K562 (cell line): Measurements from ENCODE around the gene CALCOCO2.

ENCODE experiments used
- CEBPB ChIP-seq: fragments of 450-650 bp; IDR thresholded peaks from 2 replicates; pipeline ENCODE4 v1.6.1; 2016; ENCODE audit warnings: missing genetic modification characterization, missing compliant biosample characterization
- CHD2 ChIP-seq: IDR thresholded peaks from 2 replicates; pipeline ENCODE4 v1.6.1; 2011; ENCODE audit warnings: low read depth, low read length
- EP300 ChIP-seq: IDR thresholded peaks from 2 replicates; pipeline ENCODE4 v1.6.1; 2012; ENCODE audit warnings: low read length, improper control_type of control experiment
- MEIS2 ChIP-seq: fragments of 450-650 bp; IDR thresholded peaks from 2 replicates; pipeline ENCODE4 v1.6.1; 2014; ENCODE audit warnings: mild to moderate bottlenecking; ENCODE audit not compliant: partially characterized antibody
- ZNF253 ChIP-seq: fragments of 250-450 bp; sonication (Bioruptor Pico); conservative IDR thresholded peaks from 2 replicates; pipeline ENCODE4 v1.6.1; 2021; ENCODE audit warnings: mild to moderate bottlenecking
- ZNF274 ChIP-seq: IDR thresholded peaks from 2 replicates; pipeline ENCODE4 v1.6.1; 2011; ENCODE audit warnings: low read depth, mild to moderate bottlenecking, low read length, moderate library complexity, borderline replicate concordance
- TF ChIP-seq, protein P1 (sequence below): fragments of 450-650 bp; IDR thresholded peaks from 2 replicates; pipeline ENCODE4 v1.6.1; 2017; ENCODE audit warnings: mild to moderate bottlenecking, moderate library complexity
- TF ChIP-seq, protein P2 (sequence below), 3 experiments: IDR thresholded peaks in 2 of 3; conservative IDR thresholded peaks in 1 of 3; 2 replicates each; pipeline ENCODE4 v1.5.1; 2011 to 2012; ENCODE audit warnings: low read length in 3 of 3, mild to moderate bottlenecking in 3 of 3, control low read depth in 2 of 3, improper control_type of control experiment in 1 of 3, inconsistent platforms in 1 of 3, low read depth in 1 of 3, mixed read lengths in 1 of 3, moderate library complexity in 1 of 3; ENCODE audit not compliant: insufficient read depth in 2 of 3
- TF ChIP-seq, protein P3 (sequence below): fragments of 250-450 bp; sonication (Bioruptor Pico); IDR thresholded peaks from 2 replicates; pipeline ENCODE4 v1.8.0; 2022; ENCODE audit warnings: moderate library complexity, mild to moderate bottlenecking, inconsistent platforms

DNA sequence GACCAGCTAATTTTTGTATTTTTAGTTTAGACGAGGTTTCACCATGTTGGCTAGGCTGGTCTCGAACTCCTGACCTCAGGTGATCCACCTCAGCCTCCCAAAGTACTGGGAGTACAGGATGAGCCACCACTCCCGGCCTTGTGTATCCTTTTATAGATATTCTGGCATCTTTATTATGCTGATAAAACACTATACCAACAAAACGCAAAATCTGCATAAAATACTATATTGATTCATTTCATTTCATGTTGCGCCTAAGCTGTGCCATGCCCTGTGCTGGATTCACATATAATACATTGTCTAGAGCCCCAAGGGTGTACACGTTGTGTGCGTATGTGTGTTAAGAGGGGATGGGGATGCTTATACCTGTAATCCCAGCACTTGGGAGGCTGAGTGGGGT, 73.6 kb downstream of the CALCOCO2 start:
- TF ChIP-seq MEIS2 (no peak), EP300 (no peak), ZNF274 (no peak), ZNF253 (CRISPR knock-in tag) (no peak), CHD2 (no peak), CEBPB (tag) (no peak)
- TF ChIP-seq, protein P1, sequence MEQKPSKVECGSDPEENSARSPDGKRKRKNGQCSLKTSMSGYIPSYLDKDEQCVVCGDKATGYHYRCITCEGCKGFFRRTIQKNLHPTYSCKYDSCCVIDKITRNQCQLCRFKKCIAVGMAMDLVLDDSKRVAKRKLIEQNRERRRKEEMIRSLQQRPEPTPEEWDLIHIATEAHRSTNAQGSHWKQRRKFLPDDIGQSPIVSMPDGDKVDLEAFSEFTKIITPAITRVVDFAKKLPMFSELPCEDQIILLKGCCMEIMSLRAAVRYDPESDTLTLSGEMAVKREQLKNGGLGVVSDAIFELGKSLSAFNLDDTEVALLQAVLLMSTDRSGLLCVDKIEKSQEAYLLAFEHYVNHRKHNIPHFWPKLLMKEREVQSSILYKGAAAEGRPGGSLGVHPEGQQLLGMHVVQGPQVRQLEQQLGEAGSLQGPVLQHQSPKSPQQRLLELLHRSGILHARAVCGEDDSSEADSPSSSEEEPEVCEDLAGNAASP, result no peak
- TF ChIP-seq, protein P2, sequence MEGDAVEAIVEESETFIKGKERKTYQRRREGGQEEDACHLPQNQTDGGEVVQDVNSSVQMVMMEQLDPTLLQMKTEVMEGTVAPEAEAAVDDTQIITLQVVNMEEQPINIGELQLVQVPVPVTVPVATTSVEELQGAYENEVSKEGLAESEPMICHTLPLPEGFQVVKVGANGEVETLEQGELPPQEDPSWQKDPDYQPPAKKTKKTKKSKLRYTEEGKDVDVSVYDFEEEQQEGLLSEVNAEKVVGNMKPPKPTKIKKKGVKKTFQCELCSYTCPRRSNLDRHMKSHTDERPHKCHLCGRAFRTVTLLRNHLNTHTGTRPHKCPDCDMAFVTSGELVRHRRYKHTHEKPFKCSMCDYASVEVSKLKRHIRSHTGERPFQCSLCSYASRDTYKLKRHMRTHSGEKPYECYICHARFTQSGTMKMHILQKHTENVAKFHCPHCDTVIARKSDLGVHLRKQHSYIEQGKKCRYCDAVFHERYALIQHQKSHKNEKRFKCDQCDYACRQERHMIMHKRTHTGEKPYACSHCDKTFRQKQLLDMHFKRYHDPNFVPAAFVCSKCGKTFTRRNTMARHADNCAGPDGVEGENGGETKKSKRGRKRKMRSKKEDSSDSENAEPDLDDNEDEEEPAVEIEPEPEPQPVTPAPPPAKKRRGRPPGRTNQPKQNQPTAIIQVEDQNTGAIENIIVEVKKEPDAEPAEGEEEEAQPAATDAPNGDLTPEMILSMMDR (IDR thresholded peaks at IDR 0.05 in 2 of 3, conservative IDR thresholded peaks at IDR 0.05 in 1 of 3; ENCODE audit: insufficient read depth in 2 of 3, low read depth in 1 of 3, low read length in 3 of 3), result no peak
- TF ChIP-seq, protein P3, sequence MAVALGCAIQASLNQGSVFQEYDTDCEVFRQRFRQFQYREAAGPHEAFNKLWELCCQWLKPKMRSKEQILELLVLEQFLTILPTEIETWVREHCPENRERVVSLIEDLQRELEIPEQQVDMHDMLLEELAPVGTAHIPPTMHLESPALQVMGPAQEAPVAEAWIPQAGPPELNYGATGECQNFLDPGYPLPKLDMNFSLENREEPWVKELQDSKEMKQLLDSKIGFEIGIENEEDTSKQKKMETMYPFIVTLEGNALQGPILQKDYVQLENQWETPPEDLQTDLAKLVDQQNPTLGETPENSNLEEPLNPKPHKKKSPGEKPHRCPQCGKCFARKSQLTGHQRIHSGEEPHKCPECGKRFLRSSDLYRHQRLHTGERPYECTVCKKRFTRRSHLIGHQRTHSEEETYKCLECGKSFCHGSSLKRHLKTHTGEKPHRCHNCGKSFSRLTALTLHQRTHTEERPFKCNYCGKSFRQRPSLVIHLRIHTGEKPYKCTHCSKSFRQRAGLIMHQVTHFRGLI (CRISPR knock-in tag), result no peak
